K562 (cell line): ENCODE results near the gene CEP70. TPM values are rescaled to one million over a fixed set of nuclear protein-coding genes. Genes with fewer than 3 reads are reported as not detected.

Source experiments
- ATAC-seq: fragments of 200-7000 bp; cut with Tn5 transposase; 3 replicates; pipeline ENCODE4 v1.9.1; 2020; ENCODE audit warnings: moderate library complexity
- BruUV-seq: library from RNA; stranded (reverse); fragments of 400-500 nt; replicated peaks from 2 replicates; lab custom pipeline; 2021; lab: Mats Ljungman, UMichigan
- CTCF ChIA-PET: fragments of 300-600 bp; formaldehyde crosslinking; extraction: SDS; loops from one replicate; lab custom pipeline; 2021; ENCODE audit warnings: low intra/inter-chr PET ratio; lab: Yijun Ruan, JAX
- POLR2A ChIA-PET: fragments of 300-600, 350-650 bp; sonication (Branson Sonifier 250); formaldehyde crosslinking; extraction: SDS; loops from one replicate; lab custom pipeline; 2021; ENCODE audit warnings: antibody characterized with exemption, inconsistent platforms; lab: Yijun Ruan, JAX
- DNase-seq, 4 experiments: peaks; one replicate each; pipeline versions ENCODE4 v3.0.0 to v3.0.0-alpha.2; 2011 to 2018; ENCODE audit warnings: low spot score in 3 of 4, mixed read lengths in 3 of 4; ENCODE audit errors: extremely low read depth in 1 of 4
- FAIRE-seq: peaks from 2 replicates; lab custom pipeline; 2011; peaks lifted over from hg19 to GRCh38; lab: Jason Lieb, UNC
- H2AFZ ChIP-seq: 2 replicates; pipeline ENCODE4 v1.6.0; 2011; ENCODE audit warnings: low read depth, low read length, control low read depth, inconsistent platforms
- H3K27ac ChIP-seq: fragments of 200-600 bp; 3 replicates; pipeline ENCODE4 v1.8.0; 2011; ENCODE audit warnings: low read depth, mild to moderate bottlenecking, control low read depth, inconsistent platforms, low read length, moderate library complexity, mixed read lengths; ENCODE audit errors: extremely low read depth
- H3K27me3 ChIP-seq, 2 experiments: fragments of 300-600 bp in 1 of 2; 2 replicates in 1 of 2; 3 replicates in 1 of 2; pipeline versions ENCODE4 v1.6.0 to v1.8.0; 2011; ENCODE audit warnings: inconsistent platforms in 2 of 2, low read length in 2 of 2, mild to moderate bottlenecking in 1 of 2, mixed read lengths in 1 of 2, moderate library complexity in 1 of 2; ENCODE audit not compliant: control insufficient read depth in 2 of 2, insufficient read depth in 2 of 2
- H3K36me3 ChIP-seq: fragments of 300-600 bp; 3 replicates; pipeline ENCODE4 v1.8.0; 2011; ENCODE audit warnings: mild to moderate bottlenecking, low read length, inconsistent platforms; ENCODE audit not compliant: control insufficient read depth, insufficient read depth
- H3K4me1 ChIP-seq, 2 experiments: fragments of 200-600 bp in 1 of 2; replicated peaks in 1 of 2; 2 replicates in 1 of 2; 3 replicates in 1 of 2; pipeline versions ENCODE4 v1.5.1 to v1.8.0; 2011; ENCODE audit warnings: inconsistent platforms in 2 of 2, low read length in 2 of 2, mild to moderate bottlenecking in 1 of 2, mixed read lengths in 1 of 2, moderate library complexity in 1 of 2; ENCODE audit not compliant: control insufficient read depth in 2 of 2, insufficient read depth in 2 of 2
- H3K4me2 ChIP-seq: 2 replicates; pipeline ENCODE4 v1.6.1; 2011; ENCODE audit warnings: low read length, control low read depth, inconsistent platforms, mixed read lengths; ENCODE audit not compliant: insufficient read depth
- H3K4me3 ChIP-seq: fragments of 200-600 bp; sonication (generic), shearing (Covaris generic); 2 replicates; pipeline ENCODE4 v1.5.1; 2016; ENCODE audit warnings: control low read depth, inconsistent platforms
- H3K79me2 ChIP-seq: fragments of 200-600 bp; 3 replicates; pipeline ENCODE4 v1.8.0; 2011; ENCODE audit warnings: low read length, inconsistent platforms; ENCODE audit not compliant: control insufficient read depth, insufficient read depth
- H3K9ac ChIP-seq, 2 experiments: 2 replicates each; pipeline versions ENCODE4 v1.6.0 to v1.6.1; 2011; ENCODE audit warnings: low read depth in 2 of 2, low read length in 2 of 2, control low read depth in 1 of 2, inconsistent platforms in 1 of 2, mild to moderate bottlenecking in 1 of 2, mixed read lengths in 1 of 2; ENCODE audit not compliant: insufficient read depth in 1 of 2
- H3K9me1 ChIP-seq: one replicate; pipeline ENCODE4 v1.6.0; 2011; ENCODE audit warnings: inconsistent platforms, mild to moderate bottlenecking, low read length, moderate library complexity; ENCODE audit not compliant: control insufficient read depth, insufficient read depth
- H3K9me3 ChIP-seq: replicated peaks from 2 replicates; pipeline ENCODE4 v1.5.1; 2011; ENCODE audit warnings: low read depth, low read length, inconsistent platforms; ENCODE audit not compliant: control insufficient read depth, insufficient read depth
- H4K20me1 ChIP-seq: replicated peaks from 2 replicates; pipeline ENCODE4 v1.6.1; 2011; ENCODE audit warnings: low read length, inconsistent platforms, mixed read lengths; ENCODE audit not compliant: control insufficient read depth, insufficient read depth
- DLX4 ChIP-seq: fragments of 250-450 bp; sonication (Bioruptor Pico); IDR thresholded peaks from 2 replicates; pipeline ENCODE4 v1.6.1; 2021; ENCODE audit warnings: mild to moderate bottlenecking
- ETV5 ChIP-seq: sonication (generic); formaldehyde crosslinking; IDR thresholded peaks from 2 replicates; pipeline ENCODE4 v1.4.0; 2020; ENCODE audit warnings: low read depth, mild to moderate bottlenecking, missing genetic modification reagents
- JUN ChIP-seq, 2 experiments: sonication (generic) in 1 of 2; formaldehyde crosslinking in 1 of 2; IDR thresholded peaks; 2 replicates each; pipeline versions ENCODE4 v1.6.1 to v1.8.0; 2012 to 2022; ENCODE audit warnings: borderline replicate concordance in 2 of 2, mild to moderate bottlenecking in 2 of 2, improper control_type of control experiment in 1 of 2, low read depth in 1 of 2, low read length in 1 of 2, missing genetic modification reagents in 1 of 2
- JUND ChIP-seq, 2 experiments: IDR thresholded peaks; 2 replicates in 1 of 2; 3 replicates in 1 of 2; pipeline ENCODE4 v1.6.1; 2011; ENCODE audit warnings: borderline replicate concordance in 2 of 2, low read depth in 2 of 2, low read length in 2 of 2, improper control_type of control experiment in 1 of 2, missing biosample characterization in 1 of 2, missing genetic modification characterization in 1 of 2, missing genetic modification reagents in 1 of 2
- NONO ChIP-seq, 2 experiments: fragments of 200-400 bp in 1 of 2; fragments of 450-650 bp in 1 of 2; formaldehyde crosslinking in 1 of 2; IDR thresholded peaks; 2 replicates each; pipeline ENCODE4 v1.6.1; 2017; ENCODE audit warnings: low read depth in 2 of 2, mild to moderate bottlenecking in 2 of 2, moderate library complexity in 2 of 2, low read length in 1 of 2
- PREB ChIP-seq: sonication (generic); formaldehyde crosslinking; IDR thresholded peaks from 2 replicates; pipeline ENCODE4 v1.8.1; 2023; ENCODE audit warnings: mild to moderate bottlenecking, missing genetic modification reagents
- YBX1 ChIP-seq: fragments of 450-650 bp; IDR thresholded peaks from 2 replicates; pipeline ENCODE4 v1.7.1; 2016; ENCODE audit warnings: mild to moderate bottlenecking
- ZNF184 ChIP-seq: sonication (generic); formaldehyde crosslinking; IDR thresholded peaks from 2 replicates; pipeline ENCODE4 v1.5.0; 2020; ENCODE audit warnings: missing genetic modification reagents
- ZNF707 ChIP-seq: fragments of 250-450 bp; sonication (Bioruptor Pico); conservative IDR thresholded peaks from 2 replicates; pipeline ENCODE4 v1.8.0; 2022; ENCODE audit warnings: inconsistent platforms, mild to moderate bottlenecking, moderate library complexity
- WGBS: fragments of 100-300 bp; shearing (Covaris generic); methylation state at CpG from one replicate; pipeline ENCODE4 v1.1.6; 2016; ENCODE audit warnings: low coverage, mixed read lengths; ENCODE audit not compliant: insufficient coverage; ENCODE audit errors: missing lambda C conversion rate; 5-methylcytosine and 5-hydroxymethylcytosine counted together
- in situ Hi-C: fragments of 300-500 bp; cut with MboI; formaldehyde crosslinking; loops from 4 replicates; pipeline ENCODE4 v1.15.0; 2018; ENCODE audit warnings: inconsistent platforms, mixed read lengths
- intact Hi-C: fragments of 100-400 bp; cut with micrococcal nuclease; formaldehyde crosslinking; loops from 2 replicates; pipeline ENCODE4 v1.14.2; 2022
- polyA plus RNA-seq, 8 experiments: library from polyadenylated mRNA; depleted of rRNA in 4 of 8; stranded (reverse) in 5 of 8; unstranded in 3 of 8; fragments of >200 nt; fragmentation: Nextera tagmentation in 2 of 8; fragmentation: Illumina TruSeq in 1 of 8; extraction: Ambion mirVana in 2 of 8; extraction: Trizol in 1 of 8; gene quantifications; 2 replicates each; pipeline versions ENCODE4 v1.2.1 to v1.2.3, GENCODE V29; 2011 to 2014; ENCODE audit warnings: inconsistent platforms in 1 of 8, missing spikeins in 1 of 8
- total RNA-seq, 7 experiments: library from RNA; depleted of rRNA in 6 of 7; stranded (reverse); fragments of >200 nt in 6 of 7; fragmentation: Illumina TruSeq in 2 of 7; extraction: Trizol in 2 of 7; gene quantifications; 2 replicates each; pipeline versions ENCODE4 v1.2.1 to v1.2.3, GENCODE V29; 2011 to 2021; ENCODE audit warnings: low replicate concordance in 1 of 7
- TF ChIP-seq, protein P1 (sequence below): fragments of 250-450 bp; sonication (Bioruptor Pico); IDR thresholded peaks from 2 replicates; pipeline ENCODE4 v1.4.0; 2020; ENCODE audit warnings: mild to moderate bottlenecking, moderate library complexity

CEP70 gene
- total and polyA plus RNA-seq, 9 of the 15 experiments (the other 6 are each of a cell fraction or from before 2014, with no cell fraction given): 16.1 to 31.5 (median 23.4) TPM

DNA sequence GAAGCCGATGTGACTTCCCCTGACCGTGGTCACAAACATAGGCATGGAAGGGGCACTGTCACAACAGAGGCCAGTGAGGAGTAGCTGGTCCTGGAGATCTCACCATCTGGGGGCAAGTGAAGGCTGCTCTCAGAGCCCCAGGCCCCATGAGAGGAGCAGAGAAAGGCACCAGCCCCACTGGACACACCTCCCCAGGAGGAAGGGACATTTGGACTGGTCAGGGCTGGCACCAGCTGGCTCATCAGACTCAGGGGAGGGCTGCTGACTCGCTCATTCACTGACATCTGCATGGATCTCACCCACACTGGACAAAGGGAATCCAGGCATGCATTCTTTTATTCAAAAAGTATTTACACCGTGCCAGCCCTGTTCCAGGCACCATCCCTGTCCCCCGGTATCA is 132.8 kb downstream of the CEP70 start:
- 0 out of 2 replicates have a peak, but pooled peaks cover 4% of the 10 kb centered on the region for H4K20me1 ChIP-seq
- POLR2A ChIA-PET: no interaction called here
- H3K9ac ChIP-seq: no peak overlapping the region
- H3K4me1 ChIP-seq: peaks cover 0 to 4% of the 10 kb centered on the region in 2 experiments; a peak in 2 of 5 replicates
- H3K79me2 ChIP-seq: no peaks in the 10 kb centered on the region
- H2AFZ ChIP-seq: no peak overlapping the region
- intact Hi-C loops (loop anchor here (5.0 kb wide), 2 partner anchors 44 to 461 kb away; no protein-coding TSS in a partner anchor), in situ Hi-C loops (loop anchor here (10.0 kb wide), 1 partner anchor 474 kb away; no protein-coding TSS in a partner anchor)
- no TSS peak for BruUV-seq
- no peak overlapping the region for H3K4me2 ChIP-seq
- no peaks in the 10 kb centered on the region for H3K9me1 ChIP-seq
- no peak overlapping the region for H3K27ac ChIP-seq
- FAIRE-seq (no peak), ATAC-seq (no peak), DNase-seq (no peak)
- H3K9me3 ChIP-seq: no peaks in the 10 kb centered on the region
- H3K27me3 ChIP-seq: peaks cover 0 to 35% of the 10 kb centered on the region in 2 experiments; a peak in 3 of 5 replicates
- CTCF ChIA-PET: no interaction called here
- WGBS: 4% methylated on average over 3 of the region's 5 CpGs
- no peak overlapping the region for H3K4me3 ChIP-seq
- H3K36me3 ChIP-seq: no peaks in the 10 kb centered on the region
- TF ChIP-seq JUN (IDR thresholded peaks at IDR 0.05; ENCODE audit: borderline replicate concordance, low read depth, low read length) (no peak), JUN (CRISPR knock-in tag; IDR thresholded peaks at IDR 0.05; ENCODE audit: borderline replicate concordance) (no peak), DLX4 (no peak), ETV5 (no peak), JUND (IDR thresholded peaks at IDR 0.05; ENCODE audit: borderline replicate concordance, low read depth, low read length) (no peak), JUND (tag; IDR thresholded peaks at IDR 0.05; ENCODE audit: borderline replicate concordance, low read depth, low read length) (no peak), PREB (CRISPR knock-in tag) (no peak), ZNF184 (no peak), NONO (IDR thresholded peaks at IDR 0.05; ENCODE audit: low read depth in 2 of 2, low read length in 1 of 2) (no peak), YBX1 (no peak), ZNF707 (CRISPR knock-in tag) (no peak)
- TF ChIP-seq, protein P1, sequence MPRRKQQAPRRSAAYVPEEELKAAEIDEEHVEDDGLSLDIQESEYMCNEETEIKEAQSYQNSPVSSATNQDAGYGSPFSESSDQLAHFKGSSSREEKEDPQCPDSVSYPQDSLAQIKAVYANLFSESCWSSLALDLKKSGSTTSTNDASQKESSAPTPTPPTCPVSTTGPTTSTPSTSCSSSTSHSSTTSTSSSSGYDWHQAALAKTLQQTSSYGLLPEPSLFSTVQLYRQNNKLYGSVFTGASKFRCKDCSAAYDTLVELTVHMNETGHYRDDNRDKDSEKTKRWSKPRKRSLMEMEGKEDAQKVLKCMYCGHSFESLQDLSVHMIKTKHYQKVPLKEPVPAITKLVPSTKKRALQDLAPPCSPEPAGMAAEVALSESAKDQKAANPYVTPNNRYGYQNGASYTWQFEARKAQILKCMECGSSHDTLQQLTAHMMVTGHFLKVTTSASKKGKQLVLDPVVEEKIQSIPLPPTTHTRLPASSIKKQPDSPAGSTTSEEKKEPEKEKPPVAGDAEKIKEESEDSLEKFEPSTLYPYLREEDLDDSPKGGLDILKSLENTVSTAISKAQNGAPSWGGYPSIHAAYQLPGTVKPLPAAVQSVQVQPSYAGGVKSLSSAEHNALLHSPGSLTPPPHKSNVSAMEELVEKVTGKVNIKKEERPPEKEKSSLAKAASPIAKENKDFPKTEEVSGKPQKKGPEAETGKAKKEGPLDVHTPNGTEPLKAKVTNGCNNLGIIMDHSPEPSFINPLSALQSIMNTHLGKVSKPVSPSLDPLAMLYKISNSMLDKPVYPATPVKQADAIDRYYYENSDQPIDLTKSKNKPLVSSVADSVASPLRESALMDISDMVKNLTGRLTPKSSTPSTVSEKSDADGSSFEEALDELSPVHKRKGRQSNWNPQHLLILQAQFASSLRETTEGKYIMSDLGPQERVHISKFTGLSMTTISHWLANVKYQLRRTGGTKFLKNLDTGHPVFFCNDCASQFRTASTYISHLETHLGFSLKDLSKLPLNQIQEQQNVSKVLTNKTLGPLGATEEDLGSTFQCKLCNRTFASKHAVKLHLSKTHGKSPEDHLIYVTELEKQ (CRISPR knock-in tag): no peak
